ENCODE results near the gene MAD2L1.

DNA sequence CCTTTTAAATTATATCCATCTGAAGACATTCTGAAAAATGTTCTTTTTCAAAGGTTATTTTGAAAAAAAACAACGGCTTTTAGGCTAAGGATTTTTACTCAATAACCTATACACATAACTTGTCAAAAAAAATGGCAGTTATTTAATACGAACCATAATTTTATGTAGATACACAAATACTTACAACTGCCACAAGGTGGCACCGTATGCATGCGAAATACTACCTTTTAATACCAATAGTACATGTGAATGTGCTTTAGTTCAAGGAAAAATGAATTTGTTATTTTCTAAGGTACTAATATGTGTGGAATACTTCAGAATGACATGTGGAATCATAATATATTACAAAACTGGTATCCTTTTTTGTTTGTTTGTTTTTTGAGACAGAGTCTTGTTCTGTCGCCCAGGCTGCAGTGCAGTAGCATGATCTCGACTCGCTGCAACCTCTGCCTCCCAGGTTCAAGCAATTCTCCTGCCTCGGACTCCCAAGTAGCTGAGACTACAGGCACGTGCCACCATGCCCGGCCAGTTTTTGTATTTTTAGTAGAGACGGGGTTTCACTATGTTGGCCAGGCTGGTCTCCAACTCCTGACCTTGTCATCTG lies 4.6 kb upstream of the MAD2L1 start:
- TF ChIP-seq CTCF (IDR thresholded peaks at IDR 0.05) (peak in 6 of 7 experiments; percentile 26 to 75 (median 62)), POLR2A (IDR thresholded peaks at IDR 0.05) (no peak)

All from body of pancreas (tissue), 4 donors.